ENCODE results near the gene ARHGEF7. TPM values are rescaled to one million over a fixed set of nuclear protein-coding genes. Genes with fewer than 3 reads are reported as not detected.

ARHGEF7 gene
- polyA plus RNA-seq, 1 donor, result 75.2 TPM

- Histone ChIP-seq H3K4me1 (ENCODE audit: control insufficient read depth, insufficient read depth, low read length) (peaks cover 2% of the 10 kb centered on the region), H3K27me3 (ENCODE audit: control insufficient read depth, insufficient read depth, low read length) (peaks cover under 1% of the 10 kb centered on the region), H3K9me3 (ENCODE audit: control insufficient read depth, low read depth, low read length) (no peaks in the 10 kb centered on the region), H3K36me3 (ENCODE audit: control insufficient read depth, insufficient read depth, low read length) (peaks cover 2% of the 10 kb centered on the region), H3K4me3 (ENCODE audit: low read length) (peak overlapping the region; percentile 78), H3K27ac (ENCODE audit: low read length) (peak overlapping the region; percentile 98)
- DNase-seq, result peak; percentile 92 to 96
- no CpG with 5 or more reads among the region's 84 CpGs for WGBS (ENCODE audit: insufficient coverage, low lambda C conversion rate)
These were observed 38.3 kb downstream of the ARHGEF7 start for GRCh38 chr13:111153279-111153976.

- DNase-seq, result peak in 1 of 2 donors; percentile 30
- no CpG with 5 or more reads among the region's 31 CpGs for WGBS (ENCODE audit: insufficient coverage, low lambda C conversion rate)
- H3K36me3 ChIP-seq (ENCODE audit: control insufficient read depth, insufficient read depth, low read length), result peaks cover 2% of the 10 kb centered on the region
- peaks cover 2% of the 10 kb centered on the region for H3K4me1 ChIP-seq (ENCODE audit: control insufficient read depth, insufficient read depth, low read length)
- no peaks in the 10 kb centered on the region for H3K9me3 ChIP-seq (ENCODE audit: control insufficient read depth, low read depth, low read length)
- peak overlapping the region; percentile 98 for H3K27ac ChIP-seq (ENCODE audit: low read length)
- H3K4me3 ChIP-seq (ENCODE audit: low read length), result peak overlapping the region; percentile 78
- H3K27me3 ChIP-seq (ENCODE audit: control insufficient read depth, insufficient read depth, low read length), result no peaks in the 10 kb centered on the region
These were observed 38.8 kb downstream of the ARHGEF7 start for GRCh38 chr13:111153977-111154332.

GRCh38 chr13:111156421-111156820, 41.3 kb downstream of the ARHGEF7 start:
- Histone ChIP-seq H3K4me1 (ENCODE audit: control insufficient read depth, insufficient read depth, low read length) (peaks cover 2% of the 10 kb centered on the region), H3K27ac (ENCODE audit: low read length) (no peak overlapping the region), H3K36me3 (ENCODE audit: control insufficient read depth, insufficient read depth, low read length) (peaks cover 12% of the 10 kb centered on the region), H3K9me3 (ENCODE audit: control insufficient read depth, low read depth, low read length) (no peaks in the 10 kb centered on the region), H3K4me3 (ENCODE audit: low read length) (no peak overlapping the region), H3K27me3 (ENCODE audit: control insufficient read depth, insufficient read depth, low read length) (no peaks in the 10 kb centered on the region)
- no CpG with 5 or more reads among the region's 1 CpG for WGBS (ENCODE audit: insufficient coverage, low lambda C conversion rate)
- no peak for DNase-seq

- Histone ChIP-seq H3K4me1 (ENCODE audit: control insufficient read depth, insufficient read depth, low read length) (peaks cover 2% of the 10 kb centered on the region), H3K27ac (ENCODE audit: low read length) (no peak overlapping the region), H3K9me3 (ENCODE audit: control insufficient read depth, low read depth, low read length) (no peaks in the 10 kb centered on the region), H3K27me3 (ENCODE audit: control insufficient read depth, insufficient read depth, low read length) (no peaks in the 10 kb centered on the region), H3K4me3 (ENCODE audit: low read length) (no peak overlapping the region), H3K36me3 (ENCODE audit: control insufficient read depth, insufficient read depth, low read length) (peaks cover 15% of the 10 kb centered on the region)
- DNase-seq, result no peak
These were observed 43.2 kb downstream of the ARHGEF7 start for GRCh38 chr13:111158136-111158805.

GRCh38 chr13:111159362-111160320, 44.5 kb downstream of the ARHGEF7 start:
- no peak for DNase-seq
- 86% methylated on average over 1 of the region's 3 CpGs for WGBS (ENCODE audit: insufficient coverage, low lambda C conversion rate)
- peaks cover 19% of the 10 kb centered on the region for H3K36me3 ChIP-seq (ENCODE audit: control insufficient read depth, insufficient read depth, low read length)
- H3K4me1 ChIP-seq (ENCODE audit: control insufficient read depth, insufficient read depth, low read length), result peaks cover 2% of the 10 kb centered on the region
- H3K27ac ChIP-seq (ENCODE audit: low read length), result no peak overlapping the region
- H3K4me3 ChIP-seq (ENCODE audit: low read length), result no peak overlapping the region
- H3K9me3 ChIP-seq (ENCODE audit: control insufficient read depth, low read depth, low read length), result no peaks in the 10 kb centered on the region
- no peaks in the 10 kb centered on the region for H3K27me3 ChIP-seq (ENCODE audit: control insufficient read depth, insufficient read depth, low read length)

GRCh38 chr13:111160648-111161047, 45.5 kb downstream of the ARHGEF7 start:
- Histone ChIP-seq H3K4me1 (ENCODE audit: control insufficient read depth, insufficient read depth, low read length) (no peaks in the 10 kb centered on the region), H3K27me3 (ENCODE audit: control insufficient read depth, insufficient read depth, low read length) (no peaks in the 10 kb centered on the region), H3K36me3 (ENCODE audit: control insufficient read depth, insufficient read depth, low read length) (peaks cover 23% of the 10 kb centered on the region), H3K9me3 (ENCODE audit: control insufficient read depth, low read depth, low read length) (no peaks in the 10 kb centered on the region), H3K27ac (ENCODE audit: low read length) (no peak overlapping the region), H3K4me3 (ENCODE audit: low read length) (no peak overlapping the region)
- 100% methylated on average over 2 of the region's 3 CpGs for WGBS (ENCODE audit: insufficient coverage, low lambda C conversion rate)
- no peak for DNase-seq

GRCh38 chr13:111161601-111162600, 46.8 kb downstream of the ARHGEF7 start:
- no peaks in the 10 kb centered on the region for H3K27me3 ChIP-seq (ENCODE audit: control insufficient read depth, insufficient read depth, low read length)
- H3K9me3 ChIP-seq (ENCODE audit: control insufficient read depth, low read depth, low read length), result no peaks in the 10 kb centered on the region
- H3K27ac ChIP-seq (ENCODE audit: low read length), result no peak overlapping the region
- 90% methylated on average over 2 of the region's 5 CpGs for WGBS (ENCODE audit: insufficient coverage, low lambda C conversion rate)
- H3K4me1 ChIP-seq (ENCODE audit: control insufficient read depth, insufficient read depth, low read length), result peaks cover 9% of the 10 kb centered on the region
- no peak overlapping the region for H3K4me3 ChIP-seq (ENCODE audit: low read length)
- DNase-seq, result no peak
- H3K36me3 ChIP-seq (ENCODE audit: control insufficient read depth, insufficient read depth, low read length), result peaks cover 23% of the 10 kb centered on the region

- Histone ChIP-seq H3K9me3 (ENCODE audit: control insufficient read depth, low read depth, low read length) (no peaks in the 10 kb centered on the region), H3K27me3 (ENCODE audit: control insufficient read depth, insufficient read depth, low read length) (no peaks in the 10 kb centered on the region), H3K4me3 (ENCODE audit: low read length) (no peak overlapping the region), H3K4me1 (ENCODE audit: control insufficient read depth, insufficient read depth, low read length) (peaks cover 24% of the 10 kb centered on the region), H3K36me3 (ENCODE audit: control insufficient read depth, insufficient read depth, low read length) (peaks cover 25% of the 10 kb centered on the region), H3K27ac (ENCODE audit: low read length) (no peak overlapping the region)
- no CpG with 5 or more reads among the region's 10 CpGs for WGBS (ENCODE audit: insufficient coverage, low lambda C conversion rate)
- DNase-seq, result no peak
These were observed 50.3 kb downstream of the ARHGEF7 start for GRCh38 chr13:111165241-111166010.

All from large intestine (tissue), 3 donors.